AG04449 (cell line): Measurements from ENCODE around the gene MCRIP2.
A peak's percentile ranks its signal among the peaks of the same experiment; 100 is the strongest.

Experiments
- CTCF ChIA-PET: fragments of 350-600 bp; formaldehyde crosslinking; extraction: SDS; loops from one replicate; lab custom pipeline; 2021; ENCODE audit warnings: antibody characterized with exemption; lab: Yijun Ruan, JAX
- POLR2A ChIA-PET: fragments of 400-600, 350-600 bp; formaldehyde crosslinking; extraction: SDS; loops from one replicate; lab custom pipeline; 2020; ENCODE audit warnings: antibody characterized with exemption, inconsistent platforms; lab: Yijun Ruan, JAX
- DNase-seq: peaks from one replicate; pipeline ENCODE4 v3.0.0-alpha.2; 2010; ENCODE audit warnings: low read depth, low spot score
- H3K4me3 ChIP-seq: 2 replicates; pipeline ENCODE4 v1.5.1; 2011; ENCODE audit warnings: low read depth, mild to moderate bottlenecking, control low read depth, low read length
- CTCF ChIP-seq: IDR thresholded peaks from one replicate; pipeline ENCODE4 v1.5.1; 2011; ENCODE audit warnings: mild to moderate bottlenecking, moderate library complexity, low read length, control low read depth, inconsistent platforms; ENCODE audit not compliant: insufficient read depth; ENCODE audit errors: missing control alignments

Gene MCRIP2

GRCh38 chr16:649631-650030 is 8.0 kb downstream of the MCRIP2 start:
- CTCF ChIA-PET: interaction anchor here (0.8 to 2.1 kb wide), 3 partner anchors 10 to 18 kb away, joined by 3 to 11 read pairs (median 9); partner anchors contain the start of gene RHOT2

GRCh38 chr16:651844-652243 is 10.2 kb downstream of the MCRIP2 start:
- POLR2A ChIA-PET: interaction anchor here (1.0 kb wide), 1 partner anchor 15 kb away, joined by 4 read pairs; the partner anchor contains the start of gene METTL26
- CTCF ChIA-PET: interaction anchor here (1.1 to 2.3 kb wide), 2 partner anchors 8 to 16 kb away, joined by 4 to 13 read pairs; partner anchors contain the start of gene RHOT2

More at GRCh38 chr16:649631-650030, 8.0 kb downstream of the MCRIP2 start:
- POLR2A ChIA-PET: interaction anchor here (0.7 to 1.1 kb wide), 3 partner anchors 13 to 32 kb away, joined by 3 read pairs; no protein-coding TSS in a partner anchor
- peak overlapping the region; percentile 74 for H3K4me3 ChIP-seq
- DNase-seq: no peak
- no peak for TF ChIP-seq CTCF

GRCh38 chr16:652454-653305 is 11.1 kb downstream of the MCRIP2 start:
- no peak overlapping the region for H3K4me3 ChIP-seq
- ChIA-PET POLR2A (interaction anchor here (1.0 kb wide), 1 partner anchor 16 kb away, joined by 4 read pairs; the partner anchor contains the start of gene METTL26), CTCF (interaction anchor here (1.1 to 2.3 kb wide), 3 partner anchors 9 to 15 kb away, joined by 4 to 13 read pairs (median 4); partner anchors contain the start of gene RHOT2)
- TF ChIP-seq CTCF: no peak
- no peak for DNase-seq

More at GRCh38 chr16:651844-652243, 10.2 kb downstream of the MCRIP2 start:
- H3K4me3 ChIP-seq: no peak overlapping the region
- no peak for TF ChIP-seq CTCF
- no peak for DNase-seq

GRCh38 chr16:654034-654433 is 12.4 kb downstream of the MCRIP2 start:
- TF ChIP-seq CTCF: no peak
- CTCF ChIA-PET: interaction anchor here (1.2 kb wide), 1 partner anchor 13 kb away, joined by 4 read pairs; the partner anchor contains the start of gene RHOT2

GRCh38 chr16:657487-657886 is 15.9 kb downstream of the MCRIP2 start:
- H3K4me3 ChIP-seq: no peak overlapping the region
- ChIA-PET POLR2A (no interaction called here), CTCF (interaction anchor here (1.5 kb wide), 1 partner anchor 10 kb away, joined by 6 read pairs; the partner anchor contains the start of gene RHOT2)
- DNase-seq: no peak
- no peak for TF ChIP-seq CTCF

More at GRCh38 chr16:654034-654433, 12.4 kb downstream of the MCRIP2 start:
- POLR2A ChIA-PET: no interaction called here
- H3K4me3 ChIP-seq: no peak overlapping the region
- DNase-seq: no peak
